Germinal center (tissue), 1 donor: ENCODE results near the gene DDR1.
A peak's percentile ranks its signal among the peaks of the same experiment; 100 is the strongest.
"Not testable (repeated sequence)": the region's sequence is repeated elsewhere in the genome, so short reads cannot be mapped to it uniquely, and the experiment has no call there.

Source experiments
- DNase-seq: peaks from one replicate; pipeline ENCODE4 v3.0.0; 2012; ENCODE audit warnings: mixed read lengths, low spot score

Gene DDR1

DNA sequence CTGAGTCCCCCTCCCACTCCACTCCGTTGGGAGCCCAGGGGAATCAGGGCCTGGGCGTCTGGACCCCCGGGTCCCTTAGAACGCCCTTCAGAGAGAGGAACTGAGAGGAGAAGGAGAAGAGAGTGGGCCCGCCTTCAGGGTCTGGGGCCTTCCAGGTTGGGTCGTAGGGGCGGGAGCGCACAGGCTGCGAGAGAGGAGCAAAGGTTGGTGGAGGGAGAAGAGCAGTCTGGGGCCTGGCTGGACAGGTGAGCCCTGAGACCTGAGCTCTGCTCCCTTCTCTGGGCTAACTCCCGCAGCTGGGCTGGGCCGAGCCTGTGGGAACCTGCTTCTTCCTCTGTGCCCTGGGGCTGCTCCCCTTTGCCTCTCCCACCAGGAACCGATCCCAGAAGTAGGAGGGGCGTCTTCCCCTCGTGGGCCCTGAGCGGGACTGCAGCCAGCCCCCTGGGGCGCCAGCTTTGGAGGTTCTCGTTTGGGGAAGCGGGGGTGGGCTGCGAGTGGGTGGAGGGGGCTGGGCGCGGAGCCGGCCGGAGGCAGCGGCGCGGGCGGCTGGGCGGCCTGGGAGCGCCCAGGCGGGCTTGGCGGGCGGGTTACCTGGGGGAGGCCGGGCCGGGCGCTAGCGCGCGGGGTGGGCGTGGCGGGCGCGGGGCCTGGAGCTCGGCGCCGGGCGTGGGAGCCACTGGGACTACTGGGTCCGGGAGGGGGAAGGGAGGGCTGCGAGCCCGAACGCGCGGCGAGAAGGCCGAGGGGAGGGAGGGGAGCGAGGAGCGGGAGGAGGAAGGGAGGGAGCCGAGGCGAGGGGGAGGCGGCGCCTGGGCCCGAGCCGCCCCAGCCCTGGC lies at the start of gene DDR1:
DDR1 (plus strand) TSS at position 835 of the 836 bp plus-strand sequence. CDS start 4,211 bp downstream, outside the sequence.
- peak; percentile 71 for DNase-seq

DNA sequence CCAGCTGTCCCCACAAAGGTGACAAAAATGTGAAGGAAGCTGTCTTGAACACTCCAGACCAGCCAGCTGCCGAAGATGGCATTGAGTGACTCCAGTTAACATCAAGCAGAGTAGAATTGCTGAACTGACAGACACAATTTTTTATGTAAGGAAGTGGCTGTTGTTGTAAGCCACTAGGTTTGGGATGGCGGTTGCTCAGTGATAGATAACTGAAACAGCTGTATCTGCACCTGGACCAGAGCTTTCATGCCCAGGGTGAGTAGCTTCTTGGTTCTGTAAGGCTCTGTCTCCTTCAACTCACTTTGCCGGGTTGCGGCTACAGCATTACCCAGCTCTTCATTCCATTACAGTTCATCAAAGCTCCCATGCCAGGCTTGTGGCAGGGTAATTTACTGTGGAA lies 49.7 kb upstream of the DDR1 start:
- DNase-seq, result no peak

DNA sequence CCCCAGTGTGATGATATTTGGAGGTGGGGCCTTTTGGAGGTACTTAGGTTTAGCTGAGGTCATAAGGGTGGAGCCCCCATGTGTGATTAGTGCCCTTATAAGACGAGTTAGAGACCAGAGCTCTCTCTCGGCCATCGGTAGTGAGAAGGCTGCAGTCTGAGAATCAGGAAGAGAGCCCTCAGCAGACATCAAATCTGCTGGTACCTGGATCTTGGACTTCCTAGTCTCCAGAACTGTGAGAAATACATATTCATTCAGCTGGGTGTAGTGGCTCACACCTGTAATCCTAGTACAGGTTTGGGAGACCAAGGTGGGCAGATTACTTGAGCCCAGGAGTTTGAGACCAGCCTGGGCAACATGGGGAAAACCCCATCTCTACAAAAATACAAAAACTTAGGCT lies 48.7 kb upstream of the DDR1 start:
- no peak for DNase-seq

DNA sequence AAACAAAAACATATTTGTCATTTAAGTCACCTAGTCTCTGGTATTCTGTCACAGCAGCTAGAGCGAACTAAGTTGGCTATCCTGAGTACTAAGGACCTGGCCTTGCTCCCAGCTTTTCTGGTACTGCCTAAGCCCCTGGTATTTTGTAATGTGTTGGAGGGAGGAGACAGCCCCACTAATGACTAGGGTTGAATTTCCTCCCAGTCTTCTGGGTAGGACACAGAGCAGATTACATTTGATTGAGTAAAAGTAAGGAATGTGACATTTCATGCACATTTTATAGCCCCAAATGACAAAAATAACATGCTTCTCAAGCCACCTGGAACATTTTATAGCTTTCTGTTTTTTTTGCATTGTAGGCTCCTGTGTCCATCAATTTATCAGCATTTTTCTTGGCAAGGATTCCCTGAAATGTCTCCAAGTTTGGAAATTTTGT lies 47.9 kb upstream of the DDR1 start:
- no peak for DNase-seq

DNA sequence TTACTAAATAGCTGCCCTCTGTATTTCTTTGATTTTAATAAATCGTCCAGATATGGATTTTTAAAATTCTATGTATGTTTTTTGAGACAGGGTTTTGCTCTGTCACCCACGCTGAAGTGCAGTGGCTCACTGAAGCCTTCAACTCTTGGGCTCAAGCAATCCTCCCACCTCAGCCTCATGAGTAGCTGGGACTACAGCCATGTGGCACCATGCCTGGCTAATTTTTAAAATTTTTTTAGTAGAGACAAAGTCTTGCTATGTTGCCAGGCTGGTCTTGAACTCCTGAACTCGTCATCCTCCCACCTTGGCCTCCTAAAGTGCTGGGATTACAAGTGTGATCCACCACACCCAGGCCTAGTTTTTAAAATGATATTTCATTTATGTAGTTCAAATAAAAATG lies 47.4 kb upstream of the DDR1 start:
- DNase-seq, result no peak

DNA sequence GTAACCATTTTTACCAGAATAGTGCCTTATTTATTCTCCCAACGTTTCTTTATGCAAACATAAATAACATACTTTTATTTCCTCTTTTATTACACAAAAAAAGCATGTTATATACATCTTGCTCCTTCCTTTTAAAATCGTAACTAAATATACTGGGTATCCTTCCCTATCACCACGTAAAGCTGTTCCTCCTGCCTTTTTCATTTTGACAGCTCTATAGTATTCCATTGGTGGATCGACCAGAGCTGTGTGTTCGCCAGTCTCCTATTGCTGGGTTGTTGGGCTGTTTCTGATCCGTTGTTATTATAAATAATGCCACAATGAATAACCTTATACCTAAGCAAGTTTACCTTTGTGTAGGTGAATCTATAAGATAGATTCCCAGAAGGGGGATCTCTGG lies 46.9 kb upstream of the DDR1 start:
- DNase-seq, result no peak

DNA sequence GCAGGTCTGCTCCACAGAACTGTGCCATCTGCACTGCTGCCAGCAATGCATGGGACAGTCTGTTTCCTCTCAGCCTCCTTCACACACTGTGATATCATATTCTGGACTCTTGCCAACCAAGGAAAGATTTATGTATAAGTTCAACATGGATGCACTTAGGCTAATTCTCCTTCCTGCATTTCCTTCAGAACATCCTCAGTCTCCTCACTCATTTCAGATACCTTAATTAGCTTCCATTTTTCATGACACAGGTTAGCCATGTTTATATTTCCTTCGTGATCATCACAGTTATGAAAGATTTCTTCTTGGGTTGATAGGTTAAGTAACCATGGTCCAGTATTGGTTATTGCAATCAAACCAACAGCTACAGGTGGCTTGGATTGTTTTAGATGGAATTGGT lies 46.4 kb upstream of the DDR1 start:
- DNase-seq, result no peak

DNA sequence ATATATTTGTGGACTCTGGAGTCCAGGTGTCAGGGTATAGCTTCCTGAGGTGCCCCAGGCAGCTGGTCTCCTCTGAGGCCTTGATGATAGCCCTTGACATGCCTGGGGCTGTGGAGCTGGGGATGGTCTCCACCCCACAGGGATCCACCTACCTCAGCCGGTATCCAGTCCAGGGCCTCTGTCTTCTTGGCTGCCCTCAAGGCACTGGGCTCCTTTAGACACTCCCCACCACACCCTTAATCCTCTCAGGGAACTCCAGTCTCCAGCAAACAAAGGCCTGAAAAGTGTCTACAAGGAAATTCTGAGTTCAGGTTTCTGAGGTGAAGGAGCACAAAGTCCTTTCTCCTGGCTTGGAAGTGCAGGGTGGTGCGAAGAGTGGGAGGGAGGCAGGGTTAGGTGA lies 44.6 kb upstream of the DDR1 start:
- DNase-seq, result no peak

DNA sequence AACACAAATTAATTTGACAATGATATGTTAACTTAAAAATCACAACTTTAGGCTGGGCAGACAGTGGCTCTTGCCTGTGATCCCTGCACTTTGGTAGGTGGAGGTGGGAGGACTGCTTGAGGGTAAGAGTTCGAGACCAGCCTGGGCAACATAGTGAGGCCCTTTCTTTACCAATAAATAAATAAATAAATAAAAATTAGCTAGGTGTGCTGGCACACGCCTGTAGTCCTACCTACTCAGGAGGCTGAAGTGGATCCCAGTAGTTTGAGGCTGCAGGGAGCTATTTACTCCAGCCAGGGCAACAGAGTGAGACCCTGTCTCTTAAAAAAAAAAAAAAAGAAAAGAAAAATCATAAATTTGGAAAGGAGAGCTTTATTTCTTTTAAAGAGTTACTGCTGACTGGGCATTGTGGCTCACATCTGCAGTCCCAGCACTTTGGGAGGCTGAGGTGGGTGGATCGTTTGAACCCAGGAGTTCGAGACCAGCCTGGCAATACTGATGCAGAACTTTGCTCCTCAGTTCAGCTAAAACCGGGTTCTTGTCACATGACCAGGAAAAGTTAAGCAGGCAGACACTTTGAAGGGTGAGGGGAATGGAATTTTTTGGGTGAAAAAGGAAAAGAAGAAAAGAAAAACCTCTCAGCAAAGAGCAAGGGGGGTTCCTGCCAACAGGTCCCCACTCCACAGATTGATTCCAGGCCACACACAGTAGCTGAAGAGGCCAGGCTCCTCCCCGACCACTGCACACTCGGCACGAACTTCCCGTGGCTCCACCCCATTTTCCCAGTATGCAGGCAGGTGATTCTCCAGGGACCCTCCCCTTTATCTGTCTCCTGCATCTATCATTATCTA lies 44.0 kb upstream of the DDR1 start:
- no peak for DNase-seq

DNA sequence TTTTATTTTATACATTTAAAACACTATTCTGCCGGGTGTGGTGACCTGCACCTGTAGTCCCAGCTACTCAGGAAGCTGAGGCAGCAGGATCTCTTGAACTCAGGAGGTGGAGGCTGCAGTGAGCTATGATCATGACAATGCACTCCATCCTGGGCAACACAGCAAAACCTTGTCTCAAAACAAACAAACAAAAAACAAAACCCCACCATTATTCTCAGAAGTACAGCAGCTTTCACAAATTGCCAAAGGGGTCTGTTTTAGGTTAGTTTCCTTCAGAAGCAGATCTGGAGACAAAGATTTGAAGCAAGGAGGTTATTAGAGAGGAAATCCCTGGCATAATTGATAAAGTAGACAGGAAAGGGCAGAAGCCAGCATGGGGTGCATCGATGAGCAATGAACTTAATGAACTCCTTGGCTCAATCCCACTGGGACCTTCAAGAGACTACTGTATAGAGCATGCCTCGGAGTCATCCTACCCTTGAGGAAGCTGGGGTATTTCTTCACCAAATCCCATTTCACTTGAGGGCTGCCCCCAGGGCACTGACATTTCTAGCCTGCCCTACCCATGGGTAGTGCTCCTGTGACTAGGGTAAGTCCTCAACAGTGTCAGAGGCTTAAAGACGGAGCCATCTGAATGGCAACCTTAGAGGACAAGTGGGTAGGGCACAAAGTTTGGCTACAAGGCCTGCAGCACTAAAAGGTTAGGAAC lies 43.2 kb upstream of the DDR1 start:
- no peak for DNase-seq

DNA sequence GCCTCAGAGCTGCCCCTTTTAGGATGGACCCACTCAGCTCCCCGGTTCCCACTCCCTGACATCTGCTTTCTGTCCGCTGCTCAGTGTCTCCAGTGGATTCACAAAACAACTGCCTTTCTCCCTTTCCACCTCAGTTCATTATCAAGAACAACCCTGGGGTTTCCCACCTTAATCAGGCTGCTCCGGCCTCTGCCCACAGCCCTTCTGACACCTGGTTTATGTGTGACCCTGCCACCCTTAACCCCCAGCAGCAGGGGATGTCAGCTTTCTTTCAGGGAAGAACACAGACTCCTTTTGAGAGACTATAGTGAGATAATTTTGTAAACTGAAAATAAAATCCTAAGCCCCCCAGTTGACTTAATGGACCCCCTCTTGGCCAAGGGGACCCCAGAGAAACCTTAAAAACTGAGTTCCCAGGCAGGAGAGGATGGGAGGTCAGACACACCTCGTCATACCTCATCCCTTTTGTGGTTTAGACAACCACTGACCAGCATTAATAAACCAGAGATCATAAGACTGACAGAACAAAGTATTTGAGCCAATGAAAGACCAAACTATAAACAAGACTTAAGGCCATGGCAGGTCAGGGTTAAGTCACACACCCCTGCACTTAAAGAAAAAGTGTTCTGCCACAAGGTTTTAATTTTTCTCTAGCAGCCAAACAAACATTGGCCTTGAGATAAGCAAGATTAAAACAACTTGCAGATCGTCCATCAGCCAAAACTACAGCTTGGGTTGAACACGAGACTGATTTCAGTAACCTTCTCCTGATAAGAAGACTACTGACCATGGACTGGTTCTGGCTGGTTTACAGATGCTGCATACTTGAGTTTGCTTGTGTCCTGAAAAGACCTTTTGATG lies 42.4 kb upstream of the DDR1 start:
- DNase-seq, result no peak

DNA sequence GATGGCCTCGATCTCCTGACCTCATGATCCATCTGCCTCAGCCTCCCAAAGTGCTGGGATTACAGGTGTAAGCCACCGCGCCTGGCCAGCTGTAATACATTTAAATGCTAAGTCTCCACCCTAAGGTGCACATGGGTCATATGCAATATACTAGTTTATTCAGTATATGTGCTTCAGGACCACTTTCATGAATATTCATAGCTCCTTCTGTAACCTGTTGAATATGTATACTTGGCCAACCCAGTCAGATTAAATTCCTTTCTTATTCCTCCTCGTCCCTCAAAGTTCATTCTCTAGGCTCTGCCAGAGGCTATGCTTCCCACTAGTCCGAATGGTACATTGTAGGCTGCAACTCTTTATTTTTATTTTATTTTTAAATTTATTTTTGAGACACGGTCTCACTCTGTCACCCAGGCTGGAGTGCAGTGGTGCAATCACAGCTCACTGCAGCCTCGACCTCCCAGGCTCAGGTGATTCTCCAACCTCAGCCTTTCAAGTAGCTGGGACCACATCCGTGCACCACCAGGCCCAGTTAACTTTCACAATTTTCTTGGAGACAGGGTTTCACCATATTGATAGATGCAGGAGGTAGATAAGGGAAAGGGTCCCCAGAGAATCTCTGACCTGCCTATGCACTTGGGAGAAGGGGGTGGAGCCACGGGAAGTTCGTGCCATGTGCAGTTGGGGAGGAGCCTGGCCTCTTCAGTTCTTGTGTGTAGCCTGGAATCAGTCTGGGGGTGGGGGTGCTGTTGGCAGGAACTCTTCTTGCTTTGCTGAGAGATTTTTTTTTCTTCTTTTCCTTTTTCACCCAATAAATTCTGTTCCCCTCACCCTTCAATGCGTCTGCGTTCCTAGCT lies 41.3 kb upstream of the DDR1 start:
- no peak for DNase-seq

DNA sequence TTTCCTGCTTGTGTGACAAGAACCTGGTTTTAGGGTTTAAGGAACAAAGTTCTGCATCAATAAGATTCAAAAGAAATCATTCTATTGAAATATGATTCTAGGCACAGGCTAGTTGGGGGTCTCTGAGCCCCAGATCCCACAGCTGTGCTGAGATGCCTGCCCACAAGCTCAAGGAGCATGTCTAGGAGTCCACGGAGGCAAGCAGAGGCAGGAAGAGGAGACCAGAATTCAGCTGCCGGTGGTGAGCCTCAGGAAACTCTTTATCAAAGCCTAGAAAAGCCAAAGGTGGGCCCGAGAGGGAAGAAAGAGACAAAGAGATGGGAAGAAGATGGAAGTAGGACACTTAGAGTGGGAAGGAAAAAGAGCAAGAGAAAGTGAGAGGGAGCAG lies 40.7 kb upstream of the DDR1 start:
- DNase-seq, result no peak

DNA sequence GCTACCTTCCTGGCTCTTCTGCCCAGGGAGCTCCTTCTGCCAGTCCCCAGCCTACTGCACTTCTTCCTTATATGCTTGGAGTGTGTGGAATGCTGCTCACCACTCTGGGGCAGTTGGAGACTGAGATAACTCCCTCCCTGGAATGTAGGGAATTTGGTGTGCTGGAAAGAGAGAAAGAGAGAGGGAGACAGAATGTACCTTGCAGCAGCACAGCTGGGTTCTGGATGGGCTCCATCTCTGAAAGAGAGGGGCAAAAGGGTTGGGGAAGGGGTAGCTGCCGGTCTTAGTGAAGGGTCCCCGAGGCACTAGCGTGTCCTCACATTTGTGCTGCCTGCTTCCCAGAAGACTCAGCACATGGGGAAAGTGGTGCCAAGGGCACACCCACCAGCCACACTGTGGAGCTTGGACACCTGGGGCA lies 40.2 kb upstream of the DDR1 start:
- no peak for DNase-seq

DNA sequence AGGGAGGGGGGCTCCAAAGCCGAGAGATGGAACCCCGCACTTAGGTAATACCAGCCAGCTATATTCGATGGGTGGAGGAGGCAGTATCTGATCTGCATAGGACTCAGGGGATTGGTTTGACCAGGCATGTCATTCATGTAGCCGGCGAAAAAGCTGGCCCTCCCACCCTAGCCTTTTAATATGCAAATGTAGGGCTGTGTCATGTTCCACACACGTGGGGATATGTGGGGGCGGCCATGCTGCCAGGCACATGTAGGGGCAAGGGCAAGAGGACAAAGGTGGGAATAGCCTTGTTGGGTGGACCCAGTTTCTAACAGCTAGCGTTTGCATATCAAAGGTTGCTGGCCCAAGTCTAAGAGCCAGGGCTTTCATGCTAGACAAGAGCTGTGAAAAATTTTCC lies 39.1 kb upstream of the DDR1 start:
- DNase-seq, result no peak

DNA sequence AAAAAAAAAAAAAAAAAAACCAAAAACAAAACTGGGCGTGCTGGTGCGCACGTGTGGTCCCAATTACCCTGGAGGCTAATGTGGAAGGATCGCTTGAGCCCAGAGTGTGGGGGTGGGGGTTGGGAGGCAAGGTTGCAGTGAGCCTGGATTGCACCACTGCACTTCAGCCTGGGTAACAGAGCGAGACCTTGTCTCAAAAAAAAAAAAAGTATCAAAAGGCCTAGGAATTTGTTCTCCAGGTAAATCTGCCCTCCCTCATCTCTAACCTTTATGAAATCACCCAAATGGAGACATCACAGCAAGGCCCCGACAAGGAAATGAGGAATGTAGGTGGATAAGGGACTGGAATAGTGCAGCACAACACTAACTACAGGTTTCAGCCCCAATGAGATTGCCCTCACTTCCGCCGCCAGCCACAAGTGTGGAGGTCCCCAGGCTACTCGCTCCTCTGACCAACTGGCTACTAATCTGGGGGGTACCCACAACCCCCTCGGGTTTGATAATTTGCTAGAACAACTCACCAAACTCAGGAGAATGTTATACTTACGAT lies 36.8 kb upstream of the DDR1 start:
- DNase-seq, result no peak

DNA sequence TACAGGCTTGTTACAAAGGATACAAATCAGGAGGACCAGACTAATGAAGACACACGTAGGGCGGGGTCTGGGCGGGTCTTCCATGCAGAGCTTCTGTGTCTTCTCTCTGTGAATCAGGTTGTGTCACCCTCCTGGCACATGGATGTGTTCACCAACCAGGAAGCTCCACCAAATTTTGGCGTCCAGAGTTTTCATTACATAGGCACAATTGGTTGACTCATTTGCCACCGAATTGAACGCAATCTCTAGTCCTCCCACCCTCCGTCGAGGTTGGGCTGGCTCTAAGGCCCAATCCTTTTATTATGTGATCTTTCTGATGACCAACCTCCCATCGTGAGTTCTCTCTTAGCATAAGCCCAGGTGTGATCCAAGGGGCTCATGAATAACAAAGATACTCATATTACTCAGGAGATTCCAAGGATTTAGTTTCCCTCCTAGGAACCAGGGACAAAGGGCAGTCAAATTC lies 36.3 kb upstream of the DDR1 start:
- DNase-seq, result no peak

DNA sequence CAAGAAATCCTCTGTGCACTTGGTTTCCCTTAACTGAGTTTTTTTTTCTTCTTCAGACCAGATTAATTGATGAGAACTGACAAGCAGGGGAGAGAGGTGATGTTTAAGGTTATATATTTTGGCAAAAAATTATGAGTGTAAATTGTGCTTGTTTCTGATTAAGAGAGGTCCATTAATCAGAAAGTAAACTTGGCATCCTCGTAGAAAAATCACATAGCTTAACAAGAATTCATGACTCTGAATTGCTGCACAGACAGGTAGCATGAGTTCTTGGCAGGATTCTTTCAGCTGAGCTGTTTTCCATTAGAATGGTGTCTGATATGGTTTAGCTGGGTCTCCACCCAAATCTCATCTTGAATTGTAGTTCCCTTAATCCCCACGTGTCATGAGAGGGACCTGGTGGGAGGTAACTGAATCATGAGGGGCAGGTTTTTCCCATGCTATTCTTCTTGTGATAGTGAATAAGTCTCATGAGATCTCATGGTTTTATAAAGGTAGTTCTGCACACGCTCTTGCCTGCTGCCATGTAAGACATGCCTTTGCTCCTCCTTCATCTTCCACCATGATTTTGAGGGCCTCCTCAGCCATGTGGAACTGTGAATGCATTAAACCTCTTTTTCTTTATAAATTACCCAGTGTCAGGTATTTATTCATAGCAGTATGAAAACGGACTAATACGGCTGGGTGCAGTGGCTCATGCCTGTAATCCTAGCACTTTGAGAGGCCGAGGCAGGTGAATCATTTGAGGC lies 34.2 kb upstream of the DDR1 start:
- DNase-seq, result no peak

DNA sequence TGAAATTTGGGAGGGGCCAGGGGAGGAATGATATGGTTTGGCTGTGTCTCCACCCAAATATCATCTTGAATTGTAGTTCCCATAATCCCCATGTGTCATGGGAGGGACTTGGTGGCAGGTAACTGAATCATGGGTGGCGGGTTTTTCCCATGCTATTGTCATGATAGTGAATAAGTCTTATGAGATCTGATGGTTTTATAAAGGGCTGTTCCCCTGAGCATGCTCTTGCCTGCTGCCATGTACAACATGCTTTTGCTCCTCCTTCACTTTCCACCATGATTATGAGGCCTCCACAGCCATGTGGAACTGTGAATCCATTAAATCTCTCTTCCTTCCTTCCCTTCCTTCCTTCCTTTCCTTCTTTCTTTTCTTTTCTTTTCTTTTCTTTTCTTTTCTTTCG lies 31.9 kb upstream of the DDR1 start:
- not testable (repeated sequence) for DNase-seq
